AG10803 (cell line): ENCODE results near the gene MARCHF10.

ENCODE experiments used
- DNase-seq: peaks from one replicate; pipeline ENCODE4 v3.0.0; 2010; ENCODE audit warnings: low read depth
- H3K4me3 ChIP-seq: 2 replicates; pipeline ENCODE4 v1.5.1; 2011; ENCODE audit warnings: mild to moderate bottlenecking, low read length, control low read depth
- CTCF ChIP-seq: conservative IDR thresholded peaks from 2 replicates; pipeline ENCODE4 v1.5.1; 2011; ENCODE audit warnings: mild to moderate bottlenecking, low read length, control low read depth, inconsistent platforms

The MARCHF10 gene

GRCh38 chr17:62757500-62757951 lies 50.6 kb downstream of the MARCHF10 start:
- H3K4me3 ChIP-seq: no peak overlapping the region
- DNase-seq: peak; percentile 82
- TF ChIP-seq CTCF: no peak

GRCh38 chr17:62756198-62756597 lies 51.9 kb downstream of the MARCHF10 start:
- no peak overlapping the region for H3K4me3 ChIP-seq
- DNase-seq: no peak
- TF ChIP-seq CTCF: no peak

- DNase-seq: no peak
- no peak overlapping the region for H3K4me3 ChIP-seq
- peak; percentile 17; the same call in 1 of the 2 replicates for TF ChIP-seq CTCF
These were observed 52.8 kb downstream of the MARCHF10 start for GRCh38 chr17:62755141-62755851.

GRCh38 chr17:62754631-62755030 lies 53.5 kb downstream of the MARCHF10 start:
- TF ChIP-seq CTCF: no peak
- peak; percentile 80 for DNase-seq

GRCh38 chr17:62753562-62753961 lies 54.6 kb downstream of the MARCHF10 start:
- TF ChIP-seq CTCF: no peak
- H3K4me3 ChIP-seq: no peak overlapping the region
- DNase-seq: no peak

More at GRCh38 chr17:62754631-62755030, 53.5 kb downstream of the MARCHF10 start:
- no peak overlapping the region for H3K4me3 ChIP-seq

GRCh38 chr17:62751060-62751691 lies 56.9 kb downstream of the MARCHF10 start:
- H3K4me3 ChIP-seq: no peak overlapping the region
- no peak for DNase-seq
- TF ChIP-seq CTCF: no peak

- no peak for DNase-seq
- TF ChIP-seq CTCF: no peak
- H3K4me3 ChIP-seq: no peak overlapping the region
These were observed 57.5 kb downstream of the MARCHF10 start for GRCh38 chr17:62750631-62751051.
